Ammon's horn (tissue), 1 donor: ENCODE measurements around the gene RBPMS2.
"Not testable (repeated sequence)": the region's sequence is repeated elsewhere in the genome, so short reads cannot be mapped to it uniquely, and the experiment has no call there.

Experiments used
- DNase-seq: peaks from one replicate; pipeline ENCODE4 v3.0.0-alpha.2; 2016; ENCODE audit warnings: low spot score

Gene RBPMS2

DNA sequence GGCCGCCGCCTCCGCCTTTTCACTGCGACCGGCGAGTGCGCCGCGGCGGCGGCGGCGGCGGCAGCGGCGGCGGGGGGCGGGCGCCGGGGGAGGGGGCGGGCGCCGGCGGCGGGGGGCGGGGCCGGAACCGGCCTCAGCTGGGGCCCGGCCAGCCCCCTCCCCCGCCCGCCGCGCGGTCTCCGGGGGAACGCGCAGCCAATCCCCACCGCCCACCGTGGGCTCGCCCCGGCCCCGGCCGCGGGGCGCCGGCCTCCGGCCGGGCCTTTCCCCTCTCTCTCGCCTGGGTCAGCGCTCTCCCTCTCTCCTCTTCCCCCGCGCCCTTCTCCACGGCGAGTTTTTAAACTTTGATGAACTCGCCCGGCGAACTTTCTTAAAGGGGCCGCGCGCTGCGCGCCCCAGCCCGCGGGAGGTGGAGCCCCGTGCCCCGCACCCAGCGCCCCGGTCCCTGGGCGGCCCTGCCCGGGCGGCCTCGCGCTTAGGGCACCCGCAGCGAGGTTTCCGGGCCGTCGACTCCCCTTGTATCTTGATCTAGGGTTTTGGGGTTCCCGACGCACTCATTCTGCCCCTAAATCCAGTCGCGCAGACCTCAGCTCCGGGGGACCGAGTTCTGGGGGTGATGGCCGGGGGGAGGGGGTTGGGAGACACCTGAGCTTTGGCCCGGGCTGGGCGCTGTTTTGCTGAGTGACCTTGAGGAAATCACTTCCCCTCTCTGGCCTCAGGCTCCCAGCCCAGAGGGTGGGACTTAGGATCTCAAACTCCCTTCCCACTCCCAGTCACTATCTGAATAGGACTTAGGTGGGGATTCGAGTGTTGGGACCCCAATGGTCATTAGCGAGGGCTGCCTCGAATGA lies at the start of gene RBPMS2:
Gene RBPMS2 (minus strand): TSS at position 39 of the 851 bp plus-strand sequence. CDS start 270 bp downstream, outside the sequence.
- DNase-seq, result no peak

- peak; percentile 15 for DNase-seq
Measured at GRCh38 chr15:64824929-64825430, 49.6 kb upstream of the RBPMS2 start.

DNA sequence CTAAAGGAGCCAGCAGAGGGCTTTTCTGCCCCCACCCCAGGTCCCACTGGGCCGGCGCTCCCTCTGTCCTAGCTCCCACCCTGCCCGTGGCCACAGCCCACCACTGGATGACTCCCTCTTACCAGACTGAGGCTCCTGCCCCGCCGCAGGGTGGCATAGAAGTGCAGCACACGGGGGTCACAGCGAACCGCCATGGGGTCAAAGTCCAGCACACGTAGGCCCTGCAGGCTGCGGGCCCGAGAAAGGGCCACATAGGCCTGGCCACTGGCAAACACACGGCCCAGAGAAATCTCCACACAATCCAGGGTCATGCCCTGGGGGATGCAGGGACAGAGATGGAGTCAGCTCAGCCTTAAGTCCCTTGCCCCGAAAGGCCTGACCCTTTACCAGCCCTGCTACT lies 41.1 kb upstream of the RBPMS2 start:
- no peak for DNase-seq

- not testable (repeated sequence) for DNase-seq
Measured at GRCh38 chr15:64814965-64815364, 39.6 kb upstream of the RBPMS2 start.

DNA sequence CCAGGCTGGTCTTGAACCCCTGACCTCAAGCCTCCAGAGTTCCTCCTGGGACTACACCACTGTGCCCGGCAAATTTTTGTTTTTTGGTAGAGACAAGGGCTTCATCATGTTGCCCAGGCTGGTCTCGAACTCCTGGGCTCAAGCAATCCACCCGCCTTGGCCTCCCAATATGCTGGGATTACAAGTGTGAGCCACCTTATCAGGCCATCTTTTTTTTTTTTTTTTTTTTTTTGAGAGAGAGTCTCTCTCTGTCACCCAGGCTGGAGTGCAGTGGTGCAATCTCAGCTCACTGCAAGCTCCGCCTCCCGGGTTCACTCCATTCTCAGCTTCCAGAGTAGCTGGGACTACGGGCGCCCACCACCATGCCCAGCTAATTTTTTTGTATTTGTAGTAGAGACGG lies 38.9 kb upstream of the RBPMS2 start:
- DNase-seq, result not testable (repeated sequence)

- DNase-seq, result no peak
Measured at GRCh38 chr15:64813075-64813474, 37.7 kb upstream of the RBPMS2 start.

DNA sequence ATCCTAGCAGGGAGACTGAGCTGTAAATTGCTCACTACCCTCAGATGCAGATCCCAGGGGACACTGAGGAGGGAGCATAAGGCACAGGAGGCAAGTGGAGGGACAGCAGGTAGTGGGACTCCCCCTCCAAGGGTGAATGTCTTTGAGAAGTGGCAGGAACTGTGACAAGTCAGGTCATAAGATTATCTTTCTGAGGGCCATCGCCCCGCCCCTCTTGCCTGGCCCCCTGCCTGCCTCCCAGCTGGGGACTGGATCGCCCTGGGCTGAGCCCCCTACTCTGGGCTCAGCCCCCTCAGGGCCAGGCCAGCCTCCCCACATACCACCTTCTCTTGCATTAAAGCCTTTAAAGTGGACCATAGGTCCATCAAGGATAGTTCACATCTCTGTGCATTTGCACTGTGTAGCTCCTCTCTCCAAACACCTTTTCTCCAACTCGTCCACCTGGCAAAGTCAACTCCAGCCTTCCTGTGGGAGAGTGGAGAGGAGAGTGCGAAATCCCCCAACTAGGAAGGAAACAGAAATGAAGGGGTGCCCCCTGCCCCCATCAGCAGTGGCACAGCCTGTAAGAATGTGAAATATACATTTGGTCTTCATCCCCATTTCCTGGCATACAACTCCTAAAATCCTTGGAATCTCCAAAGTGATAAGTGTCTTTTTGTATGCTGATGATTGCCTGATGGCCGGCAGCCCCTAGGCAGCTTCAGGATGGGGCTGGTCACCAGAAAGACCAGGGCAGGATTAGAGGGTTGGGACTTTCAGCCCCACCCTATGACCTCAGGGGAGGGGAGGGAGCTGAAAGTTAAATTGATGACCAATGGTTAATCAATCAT lies 35.3 kb upstream of the RBPMS2 start:
- DNase-seq, result no peak

DNA sequence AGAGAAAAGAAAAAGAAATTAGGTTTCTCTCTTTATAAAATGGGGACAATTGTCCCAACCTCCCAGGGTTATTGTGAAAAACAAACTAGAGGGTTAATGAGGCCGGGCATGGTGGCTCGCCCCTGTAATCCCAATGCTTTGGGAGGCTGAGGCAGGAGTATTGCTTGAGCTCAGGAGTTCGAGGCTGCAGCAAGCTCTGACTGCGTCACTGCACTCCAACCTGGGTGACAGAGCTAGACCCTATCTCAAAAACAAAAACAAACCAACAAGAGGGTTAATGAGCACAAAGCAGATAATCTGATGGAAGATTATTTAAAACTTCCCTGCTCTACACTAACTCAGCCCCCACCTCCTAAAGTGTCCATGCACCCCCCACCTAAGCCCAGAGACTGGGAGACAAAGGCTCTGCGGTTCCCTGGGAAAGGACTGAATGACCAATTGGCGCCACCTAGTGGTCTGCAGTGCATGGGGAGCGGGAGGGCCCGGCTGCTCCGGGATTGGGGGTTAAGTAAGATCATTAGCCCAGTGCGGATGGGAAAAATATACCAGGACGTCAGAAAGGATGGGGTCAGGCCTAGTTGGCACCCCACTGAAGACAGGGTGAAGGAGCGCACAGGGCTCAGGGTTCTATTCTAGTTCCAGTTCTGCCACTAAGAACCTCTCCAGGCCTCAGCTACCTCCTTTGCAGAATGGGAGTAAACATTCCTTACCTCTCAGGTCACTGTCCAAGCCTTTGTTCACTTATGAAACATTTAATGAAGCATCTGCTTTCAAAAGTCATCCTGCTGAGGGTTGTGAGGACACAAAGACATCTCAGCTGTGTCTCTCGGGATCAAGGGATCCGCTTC lies 34.5 kb upstream of the RBPMS2 start:
- peak; percentile 85 for DNase-seq

- no peak for DNase-seq
Measured at GRCh38 chr15:64808785-64809453, 33.5 kb upstream of the RBPMS2 start.

GRCh38 chr15:64807751-64808222 lies 32.4 kb upstream of the RBPMS2 start:
- DNase-seq, result no peak

DNA sequence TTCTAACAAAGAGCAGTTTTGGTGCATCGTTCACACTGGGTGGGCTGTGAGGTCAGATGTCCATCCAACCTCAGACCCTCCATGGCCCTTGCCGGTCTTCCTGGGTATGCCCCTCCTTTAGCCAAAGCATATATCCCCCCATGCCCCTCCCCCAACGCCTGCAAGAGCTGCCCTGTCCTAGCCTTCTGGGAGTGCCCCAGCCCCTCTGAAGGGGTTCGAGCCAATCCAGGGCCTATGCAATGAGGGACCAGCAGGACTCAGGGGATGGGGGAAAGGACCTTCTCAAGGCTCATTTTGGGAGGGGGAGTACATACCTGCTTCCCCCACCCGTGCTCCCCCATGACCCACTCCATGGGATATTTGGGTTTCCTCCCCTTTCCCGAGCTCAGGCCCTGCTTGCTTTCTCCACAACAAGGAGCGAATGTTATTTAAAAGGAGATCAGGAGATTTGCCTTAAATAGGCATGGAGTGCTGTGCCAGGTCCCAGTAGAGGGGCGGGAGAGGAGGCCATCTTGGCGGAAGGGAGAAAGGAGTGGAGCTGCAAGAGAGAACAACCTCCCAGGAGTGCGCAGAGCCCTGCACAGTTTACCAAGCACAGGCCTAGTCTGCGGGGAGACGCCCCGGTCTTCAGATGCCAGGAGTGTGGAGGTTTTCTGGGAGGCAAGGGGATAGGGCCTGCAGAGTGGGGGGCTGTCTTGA lies 31.8 kb upstream of the RBPMS2 start:
- DNase-seq, result no peak

GRCh38 chr15:64806509-64806908 lies 31.1 kb upstream of the RBPMS2 start:
- no peak for DNase-seq

DNA sequence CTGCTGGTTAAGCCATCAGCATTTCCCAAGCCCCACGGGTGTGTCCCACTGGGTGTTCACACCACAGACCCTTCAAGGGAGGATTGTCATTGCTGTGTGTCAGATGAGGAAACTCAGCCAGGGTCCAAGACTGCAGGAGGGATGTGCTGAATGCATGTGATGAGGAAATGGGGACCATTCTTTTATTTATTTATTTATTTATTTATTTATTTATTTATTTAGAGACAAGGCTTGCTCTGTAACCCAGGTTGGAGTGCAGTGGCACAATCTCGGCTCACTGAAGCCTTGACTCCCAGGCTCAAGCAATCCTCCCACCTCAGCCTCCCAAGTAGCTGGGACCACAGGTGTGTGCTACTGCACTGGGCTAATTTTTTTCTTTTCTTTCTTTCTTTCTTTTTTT lies 29.2 kb upstream of the RBPMS2 start:
- no peak for DNase-seq

DNA sequence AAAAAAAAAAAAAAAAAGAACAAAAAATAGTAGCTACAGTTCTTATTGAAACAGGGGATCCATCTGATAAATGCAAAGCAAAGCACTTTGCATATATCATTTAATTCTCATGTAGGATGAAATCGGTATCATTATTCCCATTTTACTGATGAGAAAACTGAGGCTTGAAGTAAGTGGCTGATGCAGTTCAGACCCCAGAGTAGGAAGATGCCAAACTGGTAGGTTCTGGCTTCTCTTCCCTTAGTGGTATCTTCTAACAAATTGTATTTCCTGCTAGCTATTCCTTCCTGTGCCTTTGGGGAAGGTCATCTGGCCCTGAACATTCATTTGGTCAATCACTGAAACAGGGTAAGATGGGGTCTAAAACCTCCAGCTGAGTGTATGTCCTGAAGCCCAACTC lies 28.1 kb upstream of the RBPMS2 start:
- no peak for DNase-seq

- no peak for DNase-seq
Measured at GRCh38 chr15:64800476-64800875, 25.1 kb upstream of the RBPMS2 start.

- not testable (repeated sequence) for DNase-seq
Measured at GRCh38 chr15:64798905-64799304, 23.5 kb upstream of the RBPMS2 start.

GRCh38 chr15:64795921-64796320 lies 20.5 kb upstream of the RBPMS2 start:
- DNase-seq, result not testable (repeated sequence)

DNA sequence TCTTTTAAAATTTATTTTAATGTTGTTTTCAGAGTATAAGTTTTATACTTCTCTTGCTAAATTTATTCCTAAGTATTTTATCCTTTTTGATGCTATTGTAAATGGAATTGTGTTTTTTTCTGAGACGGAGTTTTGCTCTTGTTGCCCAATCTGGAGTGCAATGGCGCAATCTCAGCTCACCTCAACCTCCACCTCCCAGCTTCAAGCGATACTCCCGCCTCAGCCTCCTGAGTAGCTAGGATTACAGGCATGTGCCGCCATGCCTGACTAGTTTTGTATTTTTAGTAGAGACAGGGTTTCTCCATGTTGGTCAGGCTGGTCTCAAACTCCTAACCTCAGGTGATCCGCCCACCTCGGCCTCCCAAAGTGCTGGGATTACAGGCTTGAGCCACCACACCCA lies 19.9 kb upstream of the RBPMS2 start:
- not testable (repeated sequence) for DNase-seq

DNA sequence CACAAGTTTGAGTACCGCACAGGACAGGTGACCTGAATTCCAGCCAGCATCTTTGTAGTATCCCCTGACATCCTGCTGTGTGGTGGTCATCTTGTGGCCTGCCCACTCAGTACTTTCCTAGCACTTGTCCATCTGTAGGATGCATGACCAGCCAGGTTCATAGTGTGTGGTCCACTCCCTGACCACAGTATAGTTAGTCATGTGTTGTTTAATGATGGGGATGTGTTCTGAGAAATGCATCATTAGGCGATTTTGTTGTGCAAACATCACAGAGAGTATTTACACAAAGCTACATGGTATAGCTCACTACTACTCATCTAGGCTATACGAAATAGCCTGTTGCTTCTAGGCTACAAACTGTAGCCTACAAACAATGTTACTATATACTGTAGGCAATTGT lies 16.9 kb upstream of the RBPMS2 start:
- no peak for DNase-seq

- DNase-seq, result no peak
Measured at GRCh38 chr15:64791401-64791800, 16.0 kb upstream of the RBPMS2 start.

GRCh38 chr15:64783796-64784195 lies 8.4 kb upstream of the RBPMS2 start:
- no peak for DNase-seq
